ENCODE results near the gene RHBDL1. TPM values are rescaled to one million over a fixed set of nuclear protein-coding genes. Genes with fewer than 3 reads are reported as not detected.

The RHBDL1 gene
- total and polyA plus RNA-seq, 9 of the 15 experiments (the other 6 are each of a cell fraction or from before 2014, with no cell fraction given), result 0.03 to 5.6 (median 1.3) TPM; not detected in 1

- TF ChIP-seq ARID4B (CRISPR knock-in tag; IDR thresholded peaks at IDR 0.05) (peak; percentile 92), KAT2B (IDR thresholded peaks at IDR 0.05; ENCODE audit: low read depth, low read length) (no peak), SMARCE1 (IDR thresholded peaks at IDR 0.05) (no peak), ZNF354B (CRISPR knock-in tag; IDR thresholded peaks at IDR 0.05) (no peak), SIN3A (IDR thresholded peaks at IDR 0.05; ENCODE audit: borderline replicate concordance in 2 of 2, control insufficient read depth in 1 of 2, low read depth in 2 of 2, low read length in 2 of 2) (peak; percentile 69 to 95; a peak in 3 of 4 replicates), ZNF586 (CRISPR knock-in tag; conservative IDR thresholded peaks at IDR 0.05) (no peak), ZBTB7A (IDR thresholded peaks at IDR 0.05; ENCODE audit: borderline replicate concordance, control insufficient read depth, low read depth, low read length) (peak; percentile 77; the same call in 1 of the 2 replicates), SP1 (CRISPR knock-in tag; IDR thresholded peaks at IDR 0.05) (no peak), ZNF232 (CRISPR knock-in tag; IDR thresholded peaks at IDR 0.05) (peak; percentile 37; the same call in 1 of the 2 replicates), ZNF395 (CRISPR knock-in tag; IDR thresholded peaks at IDR 0.05) (peak; percentile 60; the same call in 1 of the 2 replicates), JUN (IDR thresholded peaks at IDR 0.05; ENCODE audit: borderline replicate concordance, low read depth, low read length) (no peak), JUN (CRISPR knock-in tag; IDR thresholded peaks at IDR 0.05; ENCODE audit: borderline replicate concordance) (peak; percentile 86; the same call in 1 of the 2 replicates), HEY1 (CRISPR knock-in tag; IDR thresholded peaks at IDR 0.05; ENCODE audit: borderline replicate concordance) (no peak)
- TF ChIP-seq, protein P1, sequence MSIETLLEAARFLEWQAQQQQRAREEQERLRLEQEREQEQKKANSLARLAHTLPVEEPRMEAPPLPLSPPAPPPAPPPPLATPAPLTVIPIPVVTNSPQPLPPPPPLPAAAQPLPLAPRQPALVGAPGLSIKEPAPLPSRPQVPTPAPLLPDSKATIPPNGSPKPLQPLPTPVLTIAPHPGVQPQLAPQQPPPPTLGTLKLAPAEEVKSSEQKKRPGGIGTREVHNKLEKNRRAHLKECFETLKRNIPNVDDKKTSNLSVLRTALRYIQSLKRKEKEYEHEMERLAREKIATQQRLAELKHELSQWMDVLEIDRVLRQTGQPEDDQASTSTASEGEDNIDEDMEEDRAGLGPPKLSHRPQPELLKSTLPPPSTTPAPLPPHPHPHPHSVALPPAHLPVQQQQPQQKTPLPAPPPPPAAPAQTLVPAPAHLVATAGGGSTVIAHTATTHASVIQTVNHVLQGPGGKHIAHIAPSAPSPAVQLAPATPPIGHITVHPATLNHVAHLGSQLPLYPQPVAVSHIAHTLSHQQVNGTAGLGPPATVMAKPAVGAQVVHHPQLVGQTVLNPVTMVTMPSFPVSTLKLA (conservative IDR thresholded peaks at IDR 0.05), result peak in 1 of 2 experiments; percentile 72; a peak in 2 of 4 replicates
Observed at GRCh38 chr16:700684-701584, 25.5 kb downstream of the RHBDL1 start (continued).

Measured in K562 (cell line).